Measurements from ENCODE around the gene ROBO1.
"Not testable (repeated sequence)": the region's sequence is repeated elsewhere in the genome, so short reads cannot be mapped to it uniquely, and the experiment has no call there.

ROBO1 gene

DNA sequence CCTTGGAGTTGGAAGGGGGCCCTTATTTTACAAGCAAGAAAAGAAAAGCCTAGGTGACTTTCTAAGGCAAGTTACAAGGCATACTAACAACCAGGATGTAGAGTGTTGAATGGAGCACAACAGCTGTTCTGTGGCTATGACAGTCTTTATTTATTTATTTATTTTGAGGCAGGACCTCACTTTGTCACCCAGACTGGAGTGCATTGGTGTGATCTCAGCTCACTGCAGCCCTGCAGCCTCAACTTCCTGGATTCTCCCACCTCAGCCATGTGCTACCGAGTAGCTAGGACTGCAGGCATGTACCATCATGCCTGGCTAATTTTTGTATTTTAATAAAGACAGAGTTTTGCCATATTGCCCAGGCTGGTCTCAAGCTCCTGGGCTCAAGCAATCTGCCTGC is 973.4 kb downstream of the ROBO1 start:
- DNase-seq (ENCODE audit: low spot score) = no peak

DNA sequence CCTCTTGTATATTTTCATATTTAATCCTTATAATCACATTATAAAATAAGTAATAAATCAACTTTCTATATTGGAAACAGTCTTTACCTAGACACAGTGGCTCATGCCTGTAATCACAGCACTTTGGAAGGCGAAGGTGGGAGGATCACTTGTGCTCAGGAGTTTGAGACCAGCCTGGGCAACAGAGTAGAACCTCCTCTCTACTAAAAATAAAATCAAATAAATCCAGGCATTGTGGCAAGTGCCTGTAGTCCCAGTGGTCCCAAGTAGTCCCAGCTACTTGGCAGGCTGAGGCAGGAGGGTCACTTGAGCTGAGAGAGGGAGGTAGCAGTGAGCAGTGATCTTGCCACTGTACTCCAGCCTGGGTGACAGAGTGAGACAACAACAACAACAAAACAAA is 975.1 kb downstream of the ROBO1 start:
- DNase-seq (ENCODE audit: low spot score) = no peak

DNA sequence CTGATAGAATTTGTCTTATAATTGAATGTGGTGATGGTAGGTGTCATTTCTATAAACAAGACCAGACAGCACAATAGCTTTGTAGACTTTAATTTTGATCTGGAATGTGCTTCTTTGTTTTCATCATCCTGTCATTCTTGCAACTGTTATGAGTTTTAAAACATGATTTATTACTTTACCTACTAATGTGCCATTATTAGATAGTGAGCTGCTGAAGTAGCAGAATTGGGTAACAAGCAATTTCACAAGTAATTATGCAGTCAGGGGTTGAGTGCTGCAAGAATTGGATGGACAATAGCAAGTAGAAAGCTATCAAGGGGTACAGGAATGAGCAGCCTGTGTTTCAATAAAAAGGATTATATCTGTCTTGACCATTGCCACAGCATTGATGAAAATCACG is 975.6 kb downstream of the ROBO1 start:
- DNase-seq (ENCODE audit: low spot score) = no peak

DNA sequence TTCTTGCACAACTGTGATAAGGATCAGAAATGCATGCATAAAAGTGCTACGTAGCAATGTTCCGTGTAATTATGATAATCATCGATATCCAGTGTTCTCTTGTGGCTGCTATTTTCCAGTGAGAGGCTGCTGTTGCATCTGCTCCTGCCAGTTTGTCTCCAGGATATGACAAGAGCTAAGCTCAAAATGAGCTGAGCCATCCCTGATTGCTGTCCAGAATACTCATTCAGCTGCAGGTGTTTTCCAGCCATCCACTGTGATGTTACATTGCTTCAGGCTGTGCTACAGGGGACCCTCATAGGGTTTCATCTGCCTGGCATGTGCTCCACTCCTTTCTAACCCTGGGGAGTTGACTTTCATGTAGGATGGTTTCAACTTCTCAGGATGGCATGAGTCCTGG is 976.0 kb downstream of the ROBO1 start:
- no peak for DNase-seq (ENCODE audit: low spot score)

DNA sequence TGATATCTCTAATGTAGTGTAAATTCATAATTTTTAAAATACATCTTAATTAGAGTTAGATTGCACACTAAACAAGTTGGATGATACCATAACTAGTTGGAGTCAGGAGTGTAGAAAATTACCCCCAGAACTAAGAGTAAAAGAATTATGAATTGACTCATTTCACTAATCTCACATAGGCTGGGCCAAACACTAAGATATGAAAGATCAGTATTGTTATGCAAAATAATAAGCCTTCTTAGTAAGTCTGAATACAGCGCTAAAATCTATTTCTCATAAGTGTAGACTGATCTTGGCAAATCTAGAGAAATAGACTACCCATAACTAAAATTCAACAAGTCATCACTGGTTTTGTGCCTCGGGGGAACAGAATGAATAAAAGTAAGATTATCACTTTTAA is 979.0 kb downstream of the ROBO1 start:
- no peak for DNase-seq (ENCODE audit: low spot score)

DNA sequence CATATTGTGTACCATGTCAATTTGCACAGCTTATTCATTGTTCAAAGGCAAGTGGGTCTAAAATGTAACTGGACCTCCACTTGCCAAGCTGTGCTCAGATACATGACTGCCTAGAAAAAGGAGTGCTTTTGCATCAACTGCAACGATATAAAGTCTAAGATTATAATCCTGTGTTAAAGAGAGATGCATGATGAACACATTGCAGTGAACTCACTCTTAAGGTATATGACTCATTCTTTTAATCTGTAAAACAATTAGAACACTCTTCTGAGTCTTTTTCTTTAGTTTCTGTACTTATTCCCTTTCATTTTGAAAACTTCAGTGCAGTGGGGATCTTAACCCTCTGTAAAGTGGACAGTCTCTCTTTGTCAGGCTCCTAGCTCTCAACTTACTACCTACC is 982.8 kb downstream of the ROBO1 start:
- no peak for DNase-seq (ENCODE audit: low spot score)

DNA sequence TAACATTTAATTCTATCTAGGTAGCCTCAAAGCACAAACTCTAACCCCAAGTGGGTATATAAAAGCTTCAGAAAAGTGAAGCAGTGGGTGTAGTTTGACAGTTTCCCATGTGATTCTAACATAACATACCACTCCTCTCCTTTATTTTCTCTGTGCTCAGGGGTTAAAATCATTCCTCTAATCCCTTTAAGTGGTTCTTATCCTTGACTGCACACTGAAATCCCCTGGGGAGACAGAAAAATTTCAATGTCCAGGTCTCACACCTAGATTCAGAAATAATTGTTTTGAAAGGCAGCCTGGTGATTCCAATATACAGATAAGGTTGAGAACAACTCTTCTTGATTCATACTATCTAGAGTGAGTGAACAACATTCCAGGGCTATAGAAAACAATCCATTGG is 986.4 kb downstream of the ROBO1 start:
- DNase-seq (ENCODE audit: low spot score) = no peak

DNA sequence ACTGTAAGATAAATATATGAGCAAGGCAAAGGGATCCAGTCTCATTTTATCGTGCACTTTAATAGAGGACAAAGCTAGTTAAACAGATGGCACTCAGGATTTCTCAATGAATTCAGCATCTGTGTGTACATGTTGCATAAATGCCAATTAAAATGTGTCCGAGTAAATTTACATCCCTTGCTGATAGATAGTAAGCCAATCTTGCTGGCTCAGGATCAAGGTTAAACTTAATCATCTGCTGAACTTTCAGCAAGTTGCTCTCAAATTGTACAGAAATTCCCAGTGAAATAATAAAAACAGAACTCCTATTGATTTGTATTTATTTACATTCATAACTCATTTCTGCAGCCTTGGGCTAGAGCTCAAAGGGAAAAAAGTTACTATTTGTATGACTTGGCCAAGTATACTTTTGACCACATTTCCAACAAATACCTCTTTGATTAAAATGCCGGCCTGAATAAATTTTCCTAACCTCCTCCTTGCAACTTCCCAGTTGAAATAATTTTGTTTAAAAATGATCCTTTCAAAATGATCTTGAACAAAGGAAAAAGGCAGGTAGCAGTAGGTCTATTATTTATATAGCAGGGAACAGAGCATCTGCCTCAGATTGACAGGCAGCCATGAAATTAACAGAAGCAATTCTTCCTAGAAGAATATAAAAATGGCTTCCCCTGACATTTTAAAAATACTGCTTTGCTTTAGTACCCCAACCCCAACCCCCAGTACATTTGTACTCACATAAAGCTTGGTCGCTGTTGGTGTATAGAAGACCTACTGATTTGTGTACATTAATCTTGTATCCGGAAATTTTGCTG is 1001.9 kb downstream of the ROBO1 start:
- no peak for DNase-seq (ENCODE audit: low spot score)

DNA sequence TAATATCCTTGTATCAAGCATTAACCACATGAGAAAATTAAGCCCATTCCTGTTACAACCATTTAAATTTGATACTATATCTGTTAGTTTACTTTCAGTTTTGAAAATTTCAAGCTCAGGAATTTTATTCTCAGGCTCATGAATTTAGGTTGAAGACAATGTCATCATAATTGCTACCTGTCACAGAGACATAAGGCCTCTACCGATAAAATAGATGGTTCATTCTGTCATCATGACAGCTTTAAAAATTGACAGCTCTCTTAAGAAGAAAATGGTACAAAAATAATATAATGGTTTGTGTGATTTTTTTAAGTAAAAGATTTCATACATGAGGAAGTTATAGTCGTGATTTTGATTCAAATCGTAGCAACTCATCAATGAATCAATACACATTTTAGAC is 1003.2 kb downstream of the ROBO1 start:
- no peak for DNase-seq (ENCODE audit: low spot score)

DNA sequence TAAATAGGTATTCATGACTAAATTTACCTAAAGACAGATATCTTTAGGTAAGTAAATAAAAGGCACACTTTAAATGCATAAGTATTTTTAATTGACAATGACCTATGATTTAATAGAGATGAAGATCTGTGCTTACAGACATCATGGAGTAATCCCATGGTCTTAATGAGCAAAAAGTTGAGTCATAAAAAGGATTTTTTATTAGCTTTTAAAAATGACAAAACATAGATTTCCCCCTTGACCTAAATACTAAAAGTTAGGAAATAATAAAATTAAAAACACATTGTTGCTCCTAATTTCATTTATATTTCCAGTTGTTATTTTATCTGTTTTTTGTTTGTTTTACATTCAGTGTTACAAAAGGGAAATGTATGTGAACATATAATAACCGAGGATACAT is 1005.7 kb downstream of the ROBO1 start:
- DNase-seq (ENCODE audit: low spot score) = no peak

DNA sequence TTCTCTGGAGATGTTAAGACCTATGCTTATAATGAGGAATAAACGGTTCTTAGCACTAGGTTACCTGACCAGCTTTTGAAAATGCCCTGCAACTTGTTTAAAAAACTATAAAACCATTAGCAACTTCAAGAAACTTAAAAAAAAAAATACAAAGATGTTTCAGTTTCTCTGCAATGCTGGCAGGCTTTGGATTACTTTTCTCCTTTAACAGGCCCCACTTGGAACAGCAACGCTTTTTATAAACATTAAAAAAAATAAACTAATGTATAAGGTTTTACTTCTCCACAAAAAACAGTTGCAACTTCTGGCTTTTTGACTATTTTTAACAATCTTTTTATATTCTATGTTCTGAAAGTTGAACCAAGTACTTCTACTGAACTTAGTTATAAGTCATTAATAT is 1006.7 kb downstream of the ROBO1 start:
- DNase-seq (ENCODE audit: low spot score) = no peak

DNA sequence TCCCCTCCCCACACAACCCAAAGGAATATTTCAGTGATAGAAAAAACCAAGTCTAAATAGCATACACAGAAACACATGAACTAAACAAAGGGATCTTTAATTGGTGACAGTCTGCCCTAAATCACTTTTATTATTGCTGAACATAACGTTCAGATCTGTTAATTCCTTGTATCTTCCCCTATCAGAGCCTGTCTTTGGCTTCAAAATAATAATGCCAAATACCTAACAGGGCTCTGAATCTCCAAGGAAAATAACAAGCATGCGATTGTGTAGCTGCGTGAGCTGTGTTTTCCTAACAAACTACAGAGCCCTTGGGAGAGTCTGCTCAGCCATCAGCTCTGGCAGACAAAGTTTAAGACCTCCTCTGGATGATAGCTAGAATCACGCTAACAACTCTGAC is 1010.1 kb downstream of the ROBO1 start:
- no peak for DNase-seq (ENCODE audit: low spot score)

DNA sequence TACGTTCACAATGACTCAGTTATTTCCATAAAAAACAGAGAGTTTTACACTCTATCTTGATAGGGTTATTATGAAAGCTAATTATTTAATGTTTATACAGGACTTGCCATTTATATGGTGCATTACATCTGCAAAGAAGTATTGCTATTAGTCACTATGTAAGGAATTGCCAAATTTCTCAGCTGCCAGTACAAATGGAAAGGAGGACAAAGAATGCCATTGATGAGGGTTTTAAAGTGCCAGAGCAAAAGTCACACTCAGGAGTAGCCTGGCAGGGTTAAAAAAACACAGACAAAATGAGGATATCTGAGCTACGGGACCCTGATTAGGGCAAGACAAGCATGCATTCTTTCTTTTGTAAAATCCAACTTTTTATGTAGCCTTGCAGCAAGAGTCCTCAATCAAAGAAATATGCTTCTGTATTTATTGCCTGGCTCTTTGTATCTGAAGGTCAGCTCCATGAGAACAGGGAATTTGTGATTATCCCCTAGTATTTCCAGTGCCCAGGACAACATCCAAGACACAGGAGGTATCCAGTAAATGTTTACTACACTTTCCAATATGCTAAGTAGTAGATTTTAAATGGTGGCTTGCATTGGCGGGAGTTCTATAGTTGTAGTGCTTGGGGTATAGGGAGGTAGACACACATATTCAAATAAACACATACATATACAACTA is 1013.6 kb downstream of the ROBO1 start:
- DNase-seq (ENCODE audit: low spot score) = no peak

DNA sequence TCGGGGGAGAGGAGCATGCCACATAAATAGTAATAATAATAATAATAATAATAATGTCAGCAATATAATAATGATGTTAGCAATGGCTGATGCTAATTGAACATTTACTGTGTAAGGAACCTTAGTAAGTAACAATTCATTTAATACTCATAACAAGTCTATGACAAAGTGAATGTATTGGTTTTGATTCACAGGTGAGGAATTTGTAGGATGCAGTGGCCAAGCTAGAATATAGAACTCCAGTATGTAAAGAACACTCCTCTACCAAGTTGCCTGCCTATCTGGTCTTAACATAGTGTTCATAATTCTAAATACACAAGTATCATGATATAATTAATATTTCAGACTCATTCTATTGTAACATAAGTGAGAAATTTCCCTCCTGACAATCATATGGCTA is 1016.5 kb downstream of the ROBO1 start:
- no peak for DNase-seq (ENCODE audit: low spot score)

DNA sequence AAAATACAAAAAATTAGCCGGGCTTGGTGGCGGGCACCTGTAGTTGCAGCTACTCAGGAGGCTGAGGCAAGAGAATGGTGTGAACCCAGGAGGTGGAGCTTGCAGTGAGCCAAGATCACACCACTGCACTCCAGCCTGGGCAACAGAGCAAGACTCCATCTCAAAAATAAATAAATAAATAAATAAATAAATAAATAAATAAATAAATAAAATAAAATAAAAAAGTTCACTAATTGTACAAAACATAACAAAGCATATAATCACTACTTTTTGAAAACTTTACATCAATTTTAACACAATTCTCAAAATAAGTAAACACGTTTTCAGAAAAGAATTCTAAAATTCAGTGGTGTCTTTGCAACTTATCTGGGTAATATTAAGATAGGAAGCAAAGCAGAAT is 1017.5 kb downstream of the ROBO1 start:
- DNase-seq (ENCODE audit: low spot score) = not testable (repeated sequence)

DNA sequence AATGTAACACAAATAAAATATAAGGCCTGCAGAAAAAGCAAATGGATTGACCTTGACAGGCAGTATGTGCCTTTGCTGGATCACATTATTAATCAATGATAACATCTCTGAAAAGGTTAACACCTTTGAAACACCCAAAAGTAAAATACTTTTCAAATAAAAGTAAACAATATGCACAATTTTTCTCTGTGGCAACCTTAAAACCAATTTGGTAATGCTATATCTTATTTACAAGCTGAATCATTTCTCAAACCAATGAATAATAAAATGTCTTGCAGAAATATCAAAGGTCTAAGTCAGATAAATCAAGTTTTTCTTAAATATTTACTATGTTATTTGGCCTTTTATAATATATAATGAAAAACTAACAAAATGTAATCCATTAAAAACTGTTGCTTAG is 1018.7 kb downstream of the ROBO1 start:
- DNase-seq (ENCODE audit: low spot score) = no peak

DNA sequence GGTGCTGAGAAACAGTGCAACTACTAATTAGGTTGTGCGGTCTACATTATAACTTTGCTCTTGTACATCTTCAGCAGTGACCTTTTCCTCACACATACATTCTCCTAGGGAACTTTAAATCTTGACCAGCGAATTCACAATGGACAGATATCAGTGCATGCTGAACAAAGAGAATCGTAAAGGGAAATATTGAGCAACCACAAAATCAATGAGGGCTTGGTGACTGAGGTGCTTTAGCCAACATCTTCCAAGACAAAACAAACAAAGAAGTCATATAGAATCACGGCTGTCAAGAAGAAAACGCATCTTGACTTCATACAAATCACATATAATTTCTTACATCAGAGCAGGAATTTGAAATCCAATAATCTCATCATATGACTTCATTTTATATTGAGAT is 1022.0 kb downstream of the ROBO1 start:
- DNase-seq (ENCODE audit: low spot score) = no peak

DNA sequence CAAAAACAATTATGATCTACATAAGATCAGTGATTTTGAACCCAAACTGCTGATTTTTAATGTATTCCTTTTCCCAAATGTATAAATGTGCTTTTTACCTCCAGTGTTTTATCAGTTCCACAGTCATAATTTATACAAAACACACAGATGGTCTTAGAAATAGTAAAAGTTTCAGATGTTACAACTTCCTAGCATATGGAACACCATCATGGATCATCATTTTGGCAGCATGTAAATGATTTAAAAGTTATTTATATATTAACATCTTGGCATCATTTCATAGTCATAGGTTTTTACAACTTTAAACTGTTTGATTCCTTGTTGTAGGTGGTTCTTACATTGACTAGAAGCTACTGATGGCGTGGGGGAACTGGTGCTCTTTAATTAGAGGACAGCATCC is 1025.3 kb downstream of the ROBO1 start:
- DNase-seq (ENCODE audit: low spot score) = no peak

DNA sequence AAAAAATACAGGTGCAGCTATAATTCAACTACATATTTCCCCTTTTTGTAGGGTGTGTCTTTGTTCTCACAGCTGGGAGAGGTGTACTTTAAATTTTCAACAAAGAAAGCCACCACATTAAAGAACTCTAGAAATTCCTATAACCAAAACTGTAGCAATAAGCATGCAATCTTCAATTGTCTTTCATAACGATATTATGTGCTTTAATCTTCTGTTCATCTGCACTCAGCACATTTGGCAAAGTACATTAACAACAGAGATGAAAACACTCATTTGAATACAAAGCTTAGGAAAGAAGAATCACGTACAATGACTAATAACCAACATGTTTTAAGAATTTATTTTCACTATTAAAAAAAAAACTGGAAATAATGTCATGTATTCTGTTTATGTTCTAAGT is 1025.8 kb downstream of the ROBO1 start:
- DNase-seq (ENCODE audit: low spot score) = no peak

DNA sequence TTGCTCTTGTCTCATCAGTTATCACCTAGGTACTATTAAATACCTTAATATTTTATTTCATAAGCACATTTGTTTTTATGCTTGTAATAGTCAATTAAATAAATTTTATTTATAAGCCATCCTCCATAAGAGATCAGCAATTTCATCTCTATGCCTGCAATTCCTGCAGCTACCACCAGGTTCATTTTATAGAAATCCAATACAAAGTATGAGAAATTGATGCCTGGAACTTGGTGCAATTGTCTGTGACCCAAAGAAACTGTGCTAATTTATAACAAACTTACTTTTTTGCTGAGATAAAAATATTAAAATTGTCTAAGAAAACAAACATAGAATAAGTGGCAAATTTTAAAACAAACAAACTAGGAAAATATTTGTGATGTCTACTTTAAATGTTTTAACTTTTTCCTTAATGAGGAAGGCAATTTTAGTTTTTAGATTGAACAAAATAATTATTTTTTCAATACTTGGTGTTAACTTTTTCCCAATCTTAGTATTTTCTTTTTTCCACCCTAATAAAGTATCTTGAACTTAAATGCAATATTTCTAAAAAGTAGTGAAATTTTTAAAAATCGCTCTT is 1026.6 kb downstream of the ROBO1 start:
- peak; percentile 2 for DNase-seq (ENCODE audit: low spot score)

DNA sequence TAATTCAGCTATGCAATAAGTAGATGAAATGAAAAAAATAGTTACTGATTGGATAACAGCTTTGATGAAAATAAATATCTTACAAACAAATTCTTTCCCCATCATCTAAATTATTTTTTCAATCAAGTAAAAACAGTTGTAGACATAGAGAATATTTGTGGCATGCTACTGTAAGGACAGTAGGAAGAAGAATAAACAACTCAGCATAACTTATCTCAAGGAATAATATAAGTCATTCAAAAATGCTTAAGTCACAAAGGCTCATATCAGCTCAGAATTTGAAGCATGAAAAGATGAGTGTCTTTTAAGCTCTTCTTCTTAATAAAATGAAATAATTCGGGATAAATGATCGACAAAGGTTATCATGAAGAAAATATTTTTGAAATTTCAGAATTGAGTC is 1029.0 kb downstream of the ROBO1 start:
- DNase-seq (ENCODE audit: low spot score) = no peak

DNA sequence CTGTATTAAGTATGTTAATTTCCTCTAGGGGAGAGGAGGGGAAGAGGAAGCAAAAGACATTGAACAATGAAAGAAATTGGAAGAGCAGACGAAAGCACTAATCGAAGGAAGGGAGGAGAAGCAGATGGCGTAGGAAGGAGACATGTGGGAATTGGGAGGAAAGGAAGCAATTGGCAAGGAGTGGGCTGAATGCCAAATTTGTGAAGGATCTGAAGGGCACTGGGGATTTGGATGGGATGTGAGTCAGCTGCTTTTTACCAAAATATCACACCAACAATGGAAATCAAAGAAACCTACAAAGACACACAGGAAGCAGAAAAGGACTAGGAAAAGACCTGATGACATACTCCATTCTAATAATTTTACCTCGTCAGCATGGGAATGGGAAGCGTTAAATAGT is 1029.8 kb downstream of the ROBO1 start:
- no peak for DNase-seq (ENCODE audit: low spot score)

DNA sequence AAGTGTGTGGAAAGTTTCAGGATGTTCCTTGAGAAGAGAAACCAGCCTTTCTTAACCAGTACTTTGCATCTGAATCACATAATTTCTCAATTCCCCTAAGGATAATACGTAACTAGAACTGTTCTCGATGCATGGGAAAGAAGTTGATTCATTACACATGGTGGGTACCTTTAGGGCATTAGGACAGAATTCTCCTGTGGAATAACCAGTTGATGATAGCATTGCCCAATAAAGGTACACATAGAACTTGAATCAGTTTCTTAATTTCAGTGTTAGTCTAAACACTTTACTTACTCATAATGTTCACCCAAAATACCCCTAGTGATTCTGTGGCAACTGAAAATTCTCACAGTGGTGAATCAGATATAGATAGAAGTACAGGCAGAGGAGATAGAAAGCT is 1030.9 kb downstream of the ROBO1 start:
- no peak for DNase-seq (ENCODE audit: low spot score)

All from RKO (cell line).